Stimulated activated CD8-positive, alpha-beta memory T cell treated with anti-CD3 and anti-CD28 coated beads, Interleukin-15, amount 100 ng/mL, for 24 hours (primary cell): Measurements from ENCODE around the gene GPR173.

Experiments
- DNase-seq: peaks from one replicate; pipeline ENCODE4 v3.0.0-alpha.2; 2020; ENCODE audit warnings: low read depth

The GPR173 gene

DNA sequence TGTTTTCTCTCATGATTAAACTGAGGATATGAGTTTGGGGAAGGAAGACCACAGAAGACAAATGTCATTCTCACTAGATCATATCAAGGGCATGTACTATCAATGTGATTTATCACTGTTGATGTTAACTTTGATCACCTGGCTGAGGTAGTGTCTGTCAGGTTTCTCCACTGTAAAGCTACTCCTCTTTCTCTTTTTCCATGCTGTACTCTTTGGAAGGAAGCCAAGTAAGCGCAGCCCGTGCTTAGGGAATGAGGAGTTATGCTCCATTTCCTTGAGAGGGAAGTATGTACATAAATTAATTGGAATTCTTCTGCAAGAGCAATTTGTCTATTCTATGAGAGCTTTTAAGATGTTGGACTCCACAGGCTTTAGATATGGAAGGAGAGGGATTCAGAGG, 41.3 kb downstream of the GPR173 start:
- no peak for DNase-seq

- DNase-seq, result no peak
These were observed 42.8 kb downstream of the GPR173 start for GRCh38 chrX:53091354-53091753.

DNA sequence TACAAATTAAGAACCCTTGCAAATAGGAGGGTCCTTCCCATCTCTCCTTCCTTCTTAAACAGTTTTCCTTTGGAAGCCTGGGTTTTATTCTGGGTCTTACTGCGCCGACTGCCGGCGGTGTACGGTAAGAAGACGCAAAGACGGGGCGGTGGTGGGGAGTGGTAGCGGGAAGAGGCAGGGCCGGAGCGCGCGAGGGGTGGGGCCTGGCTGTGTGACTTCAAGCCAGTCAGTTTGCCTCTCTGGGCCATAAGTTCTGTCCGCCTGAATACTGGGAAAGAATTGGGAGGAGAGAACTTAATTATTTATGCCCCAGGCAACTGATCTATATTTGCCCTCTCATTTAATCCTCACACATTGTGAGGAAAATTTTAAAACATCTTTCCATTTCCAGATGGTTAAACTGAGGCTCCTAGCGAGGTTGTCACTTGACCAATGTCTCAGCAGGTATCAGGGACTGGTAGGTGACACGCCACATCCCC, 44.6 kb downstream of the GPR173 start:
- peak; percentile 31 for DNase-seq

- DNase-seq, result peak; percentile 43
These were observed 45.4 kb downstream of the GPR173 start, which contains the start of gene KANTR for GRCh38 chrX:53093748-53094581. Gene KANTR (plus strand): TSS chrX:53094142. CDS start chrX:53124273, 30,131 bp downstream.

- no peak for DNase-seq
These were observed 46.0 kb downstream of the GPR173 start for GRCh38 chrX:53094582-53094905.

DNA sequence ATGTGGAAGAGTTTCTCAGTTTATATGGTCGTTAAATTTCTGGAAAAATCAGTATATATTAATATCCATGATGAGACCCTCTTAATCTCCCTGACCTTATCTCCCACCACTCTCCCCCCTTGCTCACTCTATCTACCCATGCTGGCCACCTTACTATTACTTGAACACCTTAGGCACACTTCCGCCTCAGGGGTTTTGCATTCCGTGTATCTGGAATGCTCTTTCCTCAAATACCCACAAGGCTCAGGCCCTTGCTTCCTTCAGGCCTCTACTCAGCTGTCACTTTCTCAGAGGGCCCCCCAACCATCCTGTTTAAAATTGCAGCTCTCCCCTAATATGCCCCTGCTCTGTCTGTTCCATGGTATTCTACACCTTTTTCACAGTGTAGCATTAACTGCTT, 47.2 kb downstream of the GPR173 start:
- DNase-seq, result no peak

DNA sequence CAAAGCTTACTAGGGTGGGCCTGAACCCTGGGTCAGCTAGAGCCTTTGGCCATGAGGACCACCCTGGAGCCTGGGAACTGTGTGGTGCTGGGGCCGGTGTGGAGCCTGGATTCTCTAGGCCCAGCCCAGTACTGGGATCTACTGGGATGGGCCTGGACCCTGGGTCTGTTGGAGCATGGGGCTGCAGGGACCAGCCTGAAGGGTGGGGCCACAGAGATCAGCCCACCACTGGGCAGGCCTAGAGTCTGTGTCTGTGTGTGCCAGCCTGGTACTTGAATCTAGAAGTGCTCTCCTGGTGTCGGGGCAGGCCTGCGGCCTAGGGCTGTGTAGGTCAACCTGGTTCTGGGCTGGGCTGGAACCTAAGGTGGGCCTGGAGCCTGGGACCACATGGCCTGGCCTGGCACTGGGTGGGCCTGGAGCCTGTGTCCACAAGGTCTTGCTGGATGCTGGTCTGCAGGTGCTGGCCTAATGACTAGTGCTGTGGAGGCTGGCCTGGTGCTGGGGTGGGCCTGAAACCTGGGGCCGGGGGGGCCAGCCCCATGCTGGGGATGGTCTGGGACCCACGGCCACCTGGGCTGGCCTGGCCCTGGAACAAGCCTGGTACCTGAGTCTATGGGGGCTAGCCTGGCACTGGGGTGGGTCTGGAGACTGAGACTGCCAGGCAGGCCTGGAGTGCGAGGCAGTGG, 66.4 kb downstream of the GPR173 start:
- DNase-seq, result no peak

DNA sequence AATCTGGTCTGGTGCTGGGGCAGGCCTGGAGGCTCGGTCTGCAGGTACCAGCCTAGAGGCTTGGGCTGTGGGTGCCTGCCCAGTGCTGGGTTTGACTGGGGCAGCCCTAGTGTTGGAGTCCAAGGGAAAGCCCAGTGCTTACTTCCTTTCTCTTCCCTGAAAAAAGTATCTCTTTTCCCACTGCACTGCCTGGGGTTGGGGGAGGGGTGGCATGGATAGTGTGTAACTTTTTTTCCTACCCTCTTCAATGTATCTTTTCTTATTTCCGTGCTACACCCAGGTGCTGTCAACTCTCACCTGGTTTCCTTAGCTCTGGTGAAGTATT, 66.9 kb downstream of the GPR173 start:
- no peak for DNase-seq

- DNase-seq, result no peak
These were observed 67.5 kb downstream of the GPR173 start for GRCh38 chrX:53116101-53116500.

DNA sequence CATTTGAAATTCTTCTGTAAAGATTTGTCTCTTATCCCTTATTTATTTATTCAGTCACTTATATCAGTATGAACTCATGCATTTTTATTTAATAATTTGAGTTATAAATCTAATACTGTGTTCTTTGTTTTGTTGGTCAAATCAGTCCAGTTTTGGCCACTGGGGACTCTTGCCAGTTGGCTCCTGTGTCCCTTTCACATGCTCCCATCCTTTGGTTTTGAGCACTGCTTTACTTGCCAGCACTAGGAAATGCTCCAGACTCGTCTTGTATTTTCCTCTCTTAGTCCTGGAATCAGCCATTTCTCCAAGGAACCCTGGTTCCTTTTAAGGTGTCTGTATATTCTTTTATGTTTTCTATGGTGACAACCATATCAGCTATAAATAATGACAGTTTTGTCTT, 73.4 kb downstream of the GPR173 start:
- DNase-seq, result no peak

DNA sequence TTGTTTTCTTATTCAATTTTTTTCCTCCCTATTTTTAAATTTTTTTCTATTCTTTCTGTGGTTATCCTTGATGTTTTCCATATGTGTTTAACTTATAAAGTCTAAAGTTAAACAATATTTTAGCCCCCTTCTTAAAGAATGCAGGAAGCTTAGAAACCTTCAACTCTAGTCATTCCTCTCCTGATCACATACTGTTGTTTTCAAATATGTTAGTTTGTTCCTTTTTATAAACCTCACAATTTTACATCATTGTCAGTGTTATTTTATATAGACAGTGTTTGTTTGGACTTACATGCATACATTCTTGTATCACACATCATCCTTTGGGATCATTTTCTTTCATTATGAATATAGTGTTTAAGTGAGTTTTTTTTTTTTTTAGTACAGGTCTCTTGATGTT, 76.9 kb downstream of the GPR173 start:
- no peak for DNase-seq

DNA sequence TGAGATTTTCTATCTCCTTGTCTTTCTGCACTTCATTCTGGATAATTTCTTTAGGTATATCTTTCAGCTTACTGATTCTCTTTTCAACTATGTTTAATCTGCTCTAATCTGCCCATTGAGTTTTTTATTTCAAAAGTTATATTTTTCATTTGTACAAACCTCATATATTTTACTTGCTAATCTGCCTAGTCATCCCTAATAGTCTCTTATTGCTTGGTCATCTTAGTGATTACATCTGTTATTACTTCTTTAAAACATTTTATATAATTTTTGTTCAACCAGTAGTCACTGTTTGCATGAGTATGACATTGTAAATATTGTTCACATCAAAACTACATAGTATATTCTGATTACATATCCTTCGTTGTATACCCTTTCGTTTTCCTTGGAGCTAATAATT, 77.8 kb downstream of the GPR173 start:
- DNase-seq, result no peak

- no peak for DNase-seq
These were observed 79.6 kb downstream of the GPR173 start for GRCh38 chrX:53128097-53128749.
